ENCODE results near the gene EMILIN2.
"Not testable (repeated sequence)": the region's sequence is repeated elsewhere in the genome, so short reads cannot be mapped to it uniquely, and the experiment has no call there.

The EMILIN2 gene

GRCh38 chr18:2847317-2848246 is 776 bp downstream of the EMILIN2 start:
- peak; percentile 14 for DNase-seq

- no peak for DNase-seq
Measured at GRCh38 chr18:2848247-2849246, 1.7 kb downstream of the EMILIN2 start.

- no peak for DNase-seq
Measured at GRCh38 chr18:2850816-2851215, 4.0 kb downstream of the EMILIN2 start.

- DNase-seq, result no peak
Measured at GRCh38 chr18:2851771-2852170, 5.0 kb downstream of the EMILIN2 start.

- DNase-seq, result not testable (repeated sequence)
Measured at GRCh38 chr18:2852460-2852859, 5.7 kb downstream of the EMILIN2 start.

- no peak for DNase-seq
Measured at GRCh38 chr18:2853173-2853925, 6.5 kb downstream of the EMILIN2 start.

- DNase-seq, result no peak
Measured at GRCh38 chr18:2853926-2854664, 7.3 kb downstream of the EMILIN2 start.

- DNase-seq, result no peak
Measured at GRCh38 chr18:2854875-2855274, 8.1 kb downstream of the EMILIN2 start.

- DNase-seq, result no peak
Measured at GRCh38 chr18:2855560-2856350, 8.9 kb downstream of the EMILIN2 start.

GRCh38 chr18:2856547-2857170 is 9.9 kb downstream of the EMILIN2 start:
- no peak for DNase-seq

GRCh38 chr18:2857491-2858131 is 10.8 kb downstream of the EMILIN2 start:
- no peak for DNase-seq

GRCh38 chr18:2860397-2860796 is 13.6 kb downstream of the EMILIN2 start:
- not testable (repeated sequence) for DNase-seq

GRCh38 chr18:2863997-2864396 is 17.2 kb downstream of the EMILIN2 start:
- not testable (repeated sequence) for DNase-seq

- not testable (repeated sequence) for DNase-seq
Measured at GRCh38 chr18:2866465-2866864, 19.7 kb downstream of the EMILIN2 start.

GRCh38 chr18:2869207-2869606 is 22.4 kb downstream of the EMILIN2 start:
- no peak for DNase-seq

- no peak for DNase-seq
Measured at GRCh38 chr18:2871111-2871720, 24.4 kb downstream of the EMILIN2 start.

- DNase-seq, result no peak
Measured at GRCh38 chr18:2872095-2872494, 25.3 kb downstream of the EMILIN2 start.

GRCh38 chr18:2874765-2875164 is 28.0 kb downstream of the EMILIN2 start:
- DNase-seq, result no peak

- DNase-seq, result no peak
Measured at GRCh38 chr18:2878656-2879330, 32.0 kb downstream of the EMILIN2 start.
